Measurements from ENCODE around the gene NAA40.

NAA40 gene

GRCh38 chr11:63986932-63987513, 48.2 kb downstream of the NAA40 start:
- no peak for DNase-seq (ENCODE audit: low read depth)

- DNase-seq (ENCODE audit: low read depth), result no peak
Measured at GRCh38 chr11:63991558-63991957, 52.8 kb downstream of the NAA40 start.

GRCh38 chr11:63993100-63993499, 54.3 kb downstream of the NAA40 start:
- DNase-seq (ENCODE audit: low read depth), result no peak

- no peak for DNase-seq (ENCODE audit: low read depth)
Measured at GRCh38 chr11:63993993-63994392, 55.2 kb downstream of the NAA40 start.

- DNase-seq (ENCODE audit: low read depth), result no peak
Measured at GRCh38 chr11:63996512-63996911, 57.7 kb downstream of the NAA40 start.

- no peak for DNase-seq (ENCODE audit: low read depth)
Measured at GRCh38 chr11:63997104-63997700, 58.4 kb downstream of the NAA40 start.

- no peak for DNase-seq (ENCODE audit: low read depth)
Measured at GRCh38 chr11:63997801-63998337, 59.1 kb downstream of the NAA40 start.

GRCh38 chr11:63998558-63999348, 60.0 kb downstream of the NAA40 start:
- no peak for DNase-seq (ENCODE audit: low read depth)

- DNase-seq (ENCODE audit: low read depth), result peak; percentile 54
Measured at GRCh38 chr11:63999349-64000025, 60.7 kb downstream of the NAA40 start.

- DNase-seq (ENCODE audit: low read depth), result peak; percentile 66
Measured at GRCh38 chr11:64000026-64000739, 61.4 kb downstream of the NAA40 start.

- DNase-seq (ENCODE audit: low read depth), result no peak
Measured at GRCh38 chr11:64000740-64001483, 62.1 kb downstream of the NAA40 start.

GRCh38 chr11:64001484-64002420, 63.0 kb downstream of the NAA40 start:
- no peak for DNase-seq (ENCODE audit: low read depth)

- DNase-seq (ENCODE audit: low read depth), result no peak
Measured at GRCh38 chr11:64003807-64004589, 65.2 kb downstream of the NAA40 start.

GRCh38 chr11:64004590-64004984, 65.8 kb downstream of the NAA40 start:
- no peak for DNase-seq (ENCODE audit: low read depth)

- no peak for DNase-seq (ENCODE audit: low read depth)
Measured at GRCh38 chr11:64005691-64006090, 66.9 kb downstream of the NAA40 start.

- no peak for DNase-seq (ENCODE audit: low read depth)
Measured at GRCh38 chr11:64006398-64006797, 67.6 kb downstream of the NAA40 start.
